GM19372 (cell line): ENCODE measurements around the gene IL27RA.

Experiments
- ATAC-seq: cut with Tn5 transposase; IDR thresholded peaks from one replicate; pipeline ENCODE4 v1.9.1; 2021; ENCODE audit warnings: mild to moderate bottlenecking, low read depth, moderate library complexity; ENCODE audit not compliant: unreplicated experiment

Gene IL27RA

DNA sequence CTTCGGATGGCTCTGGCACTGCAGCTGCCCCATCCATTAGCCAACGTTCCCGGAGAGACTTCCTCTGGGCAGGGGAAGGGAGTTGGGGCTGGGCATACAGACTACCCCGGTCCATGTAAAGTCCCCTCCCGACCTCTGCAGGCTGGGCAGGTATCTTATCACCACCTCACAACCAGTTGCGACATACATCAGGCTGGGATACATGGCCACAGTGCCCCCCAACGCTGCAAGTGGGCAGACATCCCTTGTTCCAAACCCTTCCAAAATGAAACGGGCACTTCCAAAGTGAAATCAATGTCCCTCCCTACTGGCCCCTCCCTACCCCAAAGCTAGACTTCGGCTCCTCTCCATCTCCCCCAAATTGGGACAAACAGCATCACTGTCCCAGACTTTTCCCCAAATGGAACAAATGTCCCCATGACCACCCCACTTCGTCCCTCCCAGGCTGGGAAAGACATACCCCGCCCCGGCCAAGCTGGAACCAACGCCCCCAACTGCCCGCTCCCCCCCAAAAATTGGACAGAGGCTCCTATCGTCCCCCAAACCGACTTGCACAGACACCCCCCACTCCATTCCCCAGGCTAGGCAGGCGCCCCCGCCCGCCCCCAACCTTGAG, 25.3 kb downstream of the IL27RA start:
- no peak for ATAC-seq

DNA sequence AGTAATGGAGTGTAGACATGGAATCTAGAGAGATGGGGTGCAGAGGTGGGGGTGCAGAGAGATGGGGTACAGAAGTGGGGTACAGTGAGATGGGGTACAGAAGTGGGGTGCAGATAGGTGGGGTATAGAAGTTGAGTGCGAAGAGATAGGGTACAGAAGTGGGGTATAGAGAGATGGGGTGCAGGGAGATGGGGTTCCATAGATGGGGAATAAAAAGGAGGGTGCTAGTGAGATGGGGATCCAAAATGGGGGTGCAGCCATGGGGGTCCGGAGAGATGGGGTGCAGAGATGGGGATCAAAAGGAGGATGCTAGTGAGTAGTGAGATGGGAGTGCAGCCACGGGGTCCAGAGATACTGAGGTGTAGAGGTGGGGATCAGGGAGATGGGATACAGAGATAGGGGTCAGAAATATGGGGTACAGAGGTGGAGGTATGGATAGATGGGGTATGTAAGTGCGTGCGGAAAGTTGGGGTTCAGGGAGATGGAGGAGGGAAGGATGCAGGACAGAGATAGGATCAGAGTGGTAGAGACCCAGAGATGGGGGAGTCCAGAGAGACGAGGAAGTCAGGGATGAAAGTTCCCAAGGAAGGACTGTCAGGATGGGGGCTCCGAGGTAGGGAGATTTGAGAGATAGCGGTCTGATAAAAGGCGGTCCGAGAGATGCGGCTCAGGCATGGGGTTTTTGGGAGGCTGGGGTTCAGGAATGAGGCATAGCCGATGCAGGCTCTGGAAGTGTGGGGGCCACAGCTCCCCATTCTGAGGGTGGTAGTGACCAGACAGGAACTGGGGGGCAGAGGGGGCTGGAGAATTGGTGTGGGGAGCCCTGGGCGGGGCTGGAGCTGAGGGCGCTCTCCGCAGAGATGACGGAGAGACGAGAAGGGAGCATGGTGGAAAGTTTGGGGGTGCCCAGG, 26.9 kb downstream of the IL27RA start:
- no peak for ATAC-seq

- ATAC-seq = no peak
Measured at GRCh38 chr19:14059093-14059480, 27.5 kb downstream of the IL27RA start.

GRCh38 chr19:14059652-14060155, 28.1 kb downstream of the IL27RA start:
- ATAC-seq = no peak

GRCh38 chr19:14061081-14061749, 29.7 kb downstream of the IL27RA start:
- no peak for ATAC-seq

- ATAC-seq = no peak
Measured at GRCh38 chr19:14061751-14062557, 30.4 kb downstream of the IL27RA start, which contains the start of gene PALM3. PALM3 (minus strand) TSS chr19:14062076; CDS start chr19:14061980, 96 bp downstream.

- ATAC-seq = no peak
Measured at GRCh38 chr19:14062558-14062855, 30.9 kb downstream of the IL27RA start.

GRCh38 chr19:14063105-14063504, 31.5 kb downstream of the IL27RA start:
- ATAC-seq = no peak

DNA sequence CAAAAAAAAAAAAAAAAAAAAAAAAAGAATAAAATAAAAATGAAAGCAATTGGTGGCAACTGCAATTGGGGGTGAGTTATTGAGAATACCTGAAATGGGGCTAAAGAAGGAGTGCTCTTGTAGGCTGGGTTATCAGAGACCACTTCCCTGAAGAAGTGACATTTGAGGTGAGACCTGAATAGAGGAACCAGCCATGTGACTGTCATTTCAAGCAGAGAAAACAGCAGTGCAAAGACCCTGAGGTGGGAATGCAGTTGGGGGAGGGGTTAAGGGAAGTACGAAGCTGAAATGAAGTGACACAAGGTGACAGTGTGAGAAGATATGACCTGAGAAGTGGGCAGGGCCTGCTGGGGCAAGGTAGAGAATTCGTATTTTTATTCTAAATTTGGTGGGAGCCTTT, 34.6 kb downstream of the IL27RA start:
- no peak for ATAC-seq

DNA sequence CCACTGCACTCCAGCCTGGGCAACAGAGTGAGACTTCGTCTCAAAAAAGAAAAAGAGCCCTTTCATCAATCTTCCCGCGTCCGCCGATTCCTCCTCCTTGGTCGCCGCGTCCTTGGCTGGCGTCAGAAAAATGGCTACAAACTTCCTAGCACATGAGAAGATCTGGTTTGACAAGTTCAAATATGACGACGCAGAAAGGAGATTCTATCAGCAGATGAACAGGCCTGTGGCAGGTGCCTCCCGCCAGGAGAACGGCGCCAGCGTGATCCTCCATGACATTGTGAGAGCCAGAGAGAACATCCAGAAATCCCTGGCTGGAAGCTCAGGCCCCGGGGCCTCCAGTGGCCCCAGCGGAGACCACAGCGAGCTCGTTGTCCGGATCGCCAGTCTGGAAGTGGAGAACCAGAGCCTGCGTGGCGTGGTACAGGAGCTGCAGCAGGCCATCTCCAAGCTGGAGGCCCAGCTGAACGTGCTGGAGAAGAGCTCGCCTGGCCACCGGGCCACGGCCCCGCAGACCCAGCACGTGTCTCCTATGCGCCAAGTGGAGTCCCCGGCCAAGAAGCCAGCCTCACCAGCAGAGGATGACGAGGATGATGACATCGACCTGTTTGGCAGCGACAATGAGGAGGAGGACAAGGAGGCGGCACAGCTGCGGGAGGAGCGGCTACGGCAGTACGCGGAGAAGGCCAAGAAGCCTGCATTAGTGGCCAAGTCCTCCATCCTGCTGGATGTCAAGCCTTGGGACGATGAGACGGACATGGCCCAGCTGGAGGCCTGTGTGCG, 38.9 kb downstream of the IL27RA start:
- no peak for ATAC-seq

- ATAC-seq = no peak
Measured at GRCh38 chr19:14072535-14073260, 41.1 kb downstream of the IL27RA start, which contains the start of gene MISP3. MISP3 (plus strand) TSS chr19:14072786; CDS start chr19:14073310, 524 bp downstream.

DNA sequence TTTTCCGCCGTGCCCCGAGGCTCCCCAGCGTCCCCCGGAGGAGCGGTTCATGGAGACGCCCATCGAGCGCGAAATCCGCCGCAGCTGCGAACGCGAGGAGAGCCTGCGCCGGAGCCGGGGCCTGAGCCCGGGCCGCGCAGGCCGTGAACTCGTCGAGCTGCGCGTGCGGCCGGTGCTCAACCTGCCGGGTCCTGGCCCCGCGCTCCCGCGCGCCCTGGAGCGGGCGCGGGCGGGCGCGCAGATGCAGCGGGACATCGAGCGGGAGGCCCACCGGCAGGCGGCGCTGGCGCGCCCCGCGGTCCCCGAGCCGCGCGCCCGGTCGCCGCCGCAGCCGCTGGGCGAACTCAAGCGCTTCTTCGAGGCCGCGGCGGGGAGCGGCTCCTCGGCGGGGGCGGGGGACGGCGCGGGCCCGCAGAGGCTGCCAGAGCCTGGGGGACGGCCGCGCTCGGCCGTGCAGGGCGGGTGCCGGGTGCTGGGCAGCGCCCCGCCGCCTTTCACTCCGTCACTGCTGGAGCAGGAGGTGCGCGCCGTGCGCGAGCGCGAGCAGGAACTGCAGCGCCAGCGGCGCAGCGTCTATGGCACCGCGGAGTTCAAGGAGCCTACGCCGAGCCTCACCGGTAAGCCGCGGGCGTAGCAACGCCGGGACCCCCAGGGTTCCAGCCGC, 41.8 kb downstream of the IL27RA start:
- peak; percentile 57 for ATAC-seq

- no peak for ATAC-seq
Measured at GRCh38 chr19:14073925-14074838, 42.6 kb downstream of the IL27RA start.

DNA sequence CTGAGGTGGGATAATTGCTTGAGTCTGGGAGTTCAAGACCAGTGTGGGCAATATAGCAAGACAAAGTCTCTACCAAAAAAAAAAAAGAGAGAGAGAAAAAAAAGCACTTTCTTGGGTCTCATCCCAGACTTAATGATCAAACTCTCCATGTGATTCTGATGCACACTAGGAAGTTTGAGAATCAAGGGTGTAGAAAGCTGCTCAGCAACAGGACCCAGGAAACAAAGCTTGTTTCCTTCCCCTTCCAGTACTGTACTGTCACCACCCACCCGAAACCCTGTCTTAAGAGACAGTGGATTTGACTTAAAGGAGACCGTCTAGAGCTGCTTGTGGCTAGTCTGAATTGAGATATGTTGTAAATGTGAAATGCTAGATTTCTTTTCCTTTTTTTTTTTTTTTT, 46.8 kb downstream of the IL27RA start:
- no peak for ATAC-seq

DNA sequence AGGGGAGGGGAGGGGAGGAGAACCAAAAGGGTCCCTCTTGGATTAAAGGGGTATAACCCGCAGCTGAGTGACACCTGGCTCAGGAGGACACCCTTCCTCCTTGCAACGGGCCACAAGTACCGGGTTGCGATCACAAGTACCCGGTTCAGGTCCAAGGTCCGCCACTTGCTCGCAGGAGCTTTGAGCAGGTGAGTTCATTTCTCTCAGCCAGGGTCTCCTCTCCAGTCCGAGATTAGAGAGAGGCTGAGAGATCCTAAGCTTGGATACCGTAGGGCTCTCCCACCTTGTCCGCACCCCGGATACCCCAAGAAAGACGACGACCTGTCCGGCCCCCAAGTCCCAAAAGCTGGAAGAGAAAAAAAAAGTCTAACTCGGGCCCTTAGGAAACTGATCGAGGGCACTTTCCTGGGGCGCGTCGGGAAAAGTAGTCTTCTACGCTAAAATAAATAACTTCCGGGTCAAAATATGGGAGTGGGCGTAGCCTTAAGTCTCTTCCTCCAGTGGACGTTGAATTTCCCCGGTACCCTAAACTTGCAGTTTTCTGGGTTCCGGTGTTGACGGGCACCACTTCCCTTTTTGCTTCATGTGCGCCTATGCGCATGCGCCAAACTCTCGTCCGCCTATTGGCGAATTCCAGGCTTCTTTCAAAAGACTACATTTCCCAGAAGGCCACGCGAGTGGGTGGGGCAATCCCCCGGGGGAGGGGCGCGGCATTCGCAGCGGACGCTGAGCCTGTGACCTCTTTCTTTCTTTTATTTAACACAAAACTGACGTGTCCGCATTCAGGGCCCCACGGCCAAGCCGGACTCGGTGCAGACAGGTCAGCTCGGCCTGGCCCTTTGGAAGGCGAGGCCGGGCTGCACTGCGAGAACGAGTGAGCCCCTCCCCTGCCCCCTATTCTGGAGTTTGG, 49.6 kb downstream of the IL27RA start:
- ATAC-seq = peak; percentile 93
